HEK293 (cell line): ENCODE measurements around the gene TSTD1.

Experiments
- BCL11A ChIP-seq: fragments of 450-650 bp; formaldehyde crosslinking; IDR thresholded peaks from 2 replicates; pipeline ENCODE4 v1.5.1; 2016; ENCODE audit warnings: low read depth, missing biosample characterization, missing genetic modification characterization
- CTCF ChIP-seq: fragments of 450-650 bp; formaldehyde crosslinking; IDR thresholded peaks from 2 replicates; pipeline ENCODE4 v1.5.1; 2016; ENCODE audit warnings: missing biosample characterization, missing genetic modification characterization
- HOXA7 ChIP-seq: sonication (generic); formaldehyde crosslinking; IDR thresholded peaks from 2 replicates; pipeline ENCODE4 v1.8.1; 2022; ENCODE audit warnings: missing genetic modification reagents, borderline replicate concordance
- PBX3 ChIP-seq: sonication (generic); formaldehyde crosslinking; IDR thresholded peaks from 2 replicates; pipeline ENCODE4 v1.8.1; 2022; ENCODE audit warnings: mild to moderate bottlenecking, moderate library complexity, missing genetic modification reagents
- SETDB1 ChIP-seq: IDR thresholded peaks from one replicate; pipeline ENCODE4 v1.6.1; 2017; ENCODE audit warnings: mild to moderate bottlenecking, low read length, moderate library complexity, mixed read lengths; ENCODE audit not compliant: insufficient read length
- ZBTB8A ChIP-seq: fragments of 450-650 bp; formaldehyde crosslinking; IDR thresholded peaks from 2 replicates; pipeline ENCODE4 v1.5.1; 2016; ENCODE audit warnings: missing biosample characterization, missing genetic modification characterization
- ZFP41 ChIP-seq: fragments of 450-650 bp; formaldehyde crosslinking; IDR thresholded peaks from 2 replicates; pipeline ENCODE4 v1.5.1; 2016; ENCODE audit warnings: missing biosample characterization, missing genetic modification characterization, borderline replicate concordance
- ZNF433 ChIP-seq: fragments of 450-650 bp; formaldehyde crosslinking; IDR thresholded peaks from 2 replicates; pipeline ENCODE4 v1.5.1; 2016; ENCODE audit warnings: missing biosample characterization, missing genetic modification characterization, low read depth

- TF ChIP-seq PBX3 (CRISPR knock-in tag) (no peak), SETDB1 (no peak), ZNF433 (tag by site-specific recombination) (no peak), ZFP41 (tag by site-specific recombination) (no peak), CTCF (no peak), ZBTB8A (tag by site-specific recombination) (no peak), BCL11A (tag by site-specific recombination) (no peak), HOXA7 (CRISPR knock-in tag) (no peak)
Observed at GRCh38 chr1:160996178-160996577, 42.6 kb downstream of the TSTD1 start.
